A549 (cell line): Measurements from ENCODE around the gene ERCC6. TPM values are rescaled to one million over a fixed set of nuclear protein-coding genes. Genes with fewer than 3 reads are reported as not detected.

ENCODE experiments used
- ATAC-seq, 2 experiments: fragments of 200-7000 bp in 1 of 2; fragments of >200 bp in 1 of 2; cut with Nextera tagmentation in 1 of 2; cut with Tn5 transposase in 1 of 2; 3 replicates each; pipeline versions ENCODE4 v1.8.0 to v1.9.1; 2018 to 2020; ENCODE audit warnings: mild to moderate bottlenecking in 1 of 2, moderate library complexity in 1 of 2
- CTCF ChIA-PET: fragments of 300-600 bp; sonication (Branson Sonifier 250); formaldehyde crosslinking; extraction: SDS; loops from one replicate; lab custom pipeline; 2021; ENCODE audit warnings: antibody characterized with exemption, inconsistent platforms; lab: Yijun Ruan, JAX
- POLR2A ChIA-PET: fragments of 350-600 bp; formaldehyde crosslinking; extraction: SDS; loops from one replicate; lab custom pipeline; 2021; ENCODE audit warnings: antibody characterized with exemption, inconsistent platforms; lab: Yijun Ruan, JAX
- DNase-seq, 2 experiments: peaks; one replicate each; pipeline versions ENCODE4 v3.0.0 to v3.0.0-alpha.2; 2011 to 2016; ENCODE audit warnings: low read depth in 1 of 2, low spot score in 1 of 2
- FAIRE-seq: peaks from 2 replicates; lab custom pipeline; 2011; peaks lifted over from hg19 to GRCh38; lab: Jason Lieb, UNC
- H3K27ac ChIP-seq, 2 experiments: fragments of >200 bp; sonication (Bioruptor Twin); formaldehyde crosslinking; 3 replicates each; pipeline ENCODE4 v1.5.1; 2016 to 2017
- H3K4me1 ChIP-seq: fragments of >200 bp; sonication (Bioruptor Twin); formaldehyde crosslinking; 3 replicates; pipeline ENCODE4 v1.6.1; 2016
- H3K4me2 ChIP-seq: fragments of >200 bp; sonication (Bioruptor Twin); formaldehyde crosslinking; 3 replicates; pipeline ENCODE4 v1.6.1; 2016
- H3K4me3 ChIP-seq: fragments of >200 bp; sonication (Bioruptor Twin); formaldehyde crosslinking; 3 replicates; pipeline ENCODE4 v1.5.1; 2016
- H3K9me3 ChIP-seq: fragments of >200 bp; sonication (Bioruptor Twin); formaldehyde crosslinking; 3 replicates; pipeline ENCODE4 v1.6.1; 2016
- ATOH8 ChIP-seq: fragments of 250-450 bp; sonication (Bioruptor Pico); IDR thresholded peaks from 2 replicates; pipeline ENCODE4 v1.5.0; 2020; ENCODE audit warnings: low read depth, mild to moderate bottlenecking, moderate library complexity
- CBX2 ChIP-seq: fragments of 200-600 bp; sonication (generic); IDR thresholded peaks from 2 replicates; pipeline ENCODE4 v1.6.1; 2016; ENCODE audit warnings: low read depth, mild to moderate bottlenecking, borderline replicate concordance
- CEBPB ChIP-seq, 2 experiments: fragments of >200 bp in 1 of 2; sonication (Bioruptor Twin) in 1 of 2; formaldehyde crosslinking in 1 of 2; IDR thresholded peaks; 2 replicates each; pipeline ENCODE4 v1.6.1; 2012 to 2016
- CHD2 ChIP-seq: fragments of 150-350 bp; IDR thresholded peaks from 2 replicates; pipeline ENCODE4 v1.6.1; 2014; ENCODE audit warnings: low read length; ENCODE audit not compliant: partially characterized antibody
- ELK1 ChIP-seq: fragments of 150-350 bp; IDR thresholded peaks from 2 replicates; pipeline ENCODE4 v1.6.1; 2014; ENCODE audit warnings: low read depth, mild to moderate bottlenecking, low read length
- ESRRA ChIP-seq: fragments of 150-350 bp; IDR thresholded peaks from 2 replicates; pipeline ENCODE4 v1.6.1; 2014; ENCODE audit warnings: mild to moderate bottlenecking, low read length, borderline replicate concordance
- FOXS1 ChIP-seq: fragments of 250-450 bp; sonication (Bioruptor Pico); IDR thresholded peaks from 2 replicates; pipeline ENCODE4 v1.5.0; 2020; ENCODE audit warnings: mild to moderate bottlenecking, moderate library complexity
- HDAC2 ChIP-seq: fragments of 200-600 bp; sonication (generic); IDR thresholded peaks from 2 replicates; pipeline ENCODE4 v1.6.1; 2016
- JUNB ChIP-seq: fragments of >200 bp; sonication (Bioruptor Twin); formaldehyde crosslinking; IDR thresholded peaks from 2 replicates; pipeline ENCODE4 v1.6.1; 2016
- MAZ ChIP-seq: fragments of 150-350 bp; IDR thresholded peaks from 2 replicates; pipeline ENCODE4 v1.6.1; 2014; ENCODE audit warnings: antibody characterized with exemption, low read depth, low read length, borderline replicate concordance
- MYC ChIP-seq: IDR thresholded peaks from 2 replicates; pipeline ENCODE4 v1.6.1; 2012; ENCODE audit warnings: mild to moderate bottlenecking, inconsistent platforms, low read length, improper control_type of control experiment, borderline replicate concordance
- NPAS2 ChIP-seq: fragments of 250-450 bp; sonication (Bioruptor Pico); IDR thresholded peaks from 2 replicates; pipeline ENCODE4 v1.8.0; 2022; ENCODE audit warnings: mild to moderate bottlenecking, moderate library complexity, borderline replicate concordance
- PHF8 ChIP-seq: fragments of 200-600 bp; sonication (generic); IDR thresholded peaks from 2 replicates; pipeline ENCODE4 v1.6.1; 2016; ENCODE audit warnings: low read depth, mild to moderate bottlenecking, antibody characterized with exemption, moderate library complexity, borderline replicate concordance
- RARB ChIP-seq: fragments of 250-450 bp; sonication (Bioruptor Pico); IDR thresholded peaks from 2 replicates; pipeline ENCODE4 v1.8.0; 2021; ENCODE audit warnings: mild to moderate bottlenecking, moderate library complexity
- RCOR1 ChIP-seq: fragments of 150-350 bp; IDR thresholded peaks from 2 replicates; pipeline ENCODE4 v1.6.1; 2014; ENCODE audit warnings: antibody characterized with exemption, low read length, low read depth
- RFX5 ChIP-seq: fragments of 450-650 bp; IDR thresholded peaks from 2 replicates; pipeline ENCODE4 v1.7.1; 2014; ENCODE audit warnings: antibody characterized with exemption, mild to moderate bottlenecking, moderate library complexity
- SMC3 ChIP-seq: fragments of >200 bp; sonication (Bioruptor Twin); formaldehyde crosslinking; IDR thresholded peaks from 3 replicates; pipeline ENCODE4 v1.6.1; 2018; ENCODE audit warnings: inconsistent platforms
- SREBF2 ChIP-seq: fragments of 450-650 bp; IDR thresholded peaks from 2 replicates; pipeline ENCODE4 v1.6.1; 2014; ENCODE audit warnings: mild to moderate bottlenecking, moderate library complexity
- TP53 ChIP-seq: fragments of 250-450 bp; sonication (Bioruptor Pico); IDR thresholded peaks from 2 replicates; pipeline ENCODE4 v1.5.0; 2021; ENCODE audit warnings: mild to moderate bottlenecking, moderate library complexity
- ZSCAN20 ChIP-seq: fragments of 250-450 bp; sonication (Bioruptor Pico); IDR thresholded peaks from 2 replicates; pipeline ENCODE4 v1.8.0; 2022; ENCODE audit warnings: mild to moderate bottlenecking, moderate library complexity
- WGBS: methylation state at CpG from one replicate; pipeline ENCODE4 v1.1.6; 2017; ENCODE audit errors: missing lambda C conversion rate; 5-methylcytosine and 5-hydroxymethylcytosine counted together
- polyA plus RNA-seq, 4 experiments: library from polyadenylated mRNA; depleted of rRNA in 3 of 4; stranded (reverse); fragments of >200 nt; fragmentation: RNase III in 1 of 4; extraction: RNeasy Plus Mini Kit Qiagen cat#74134 plus additional on column Dnase treatment in 1 of 4; gene quantifications; 2 replicates in 3 of 4; 3 replicates in 1 of 4; pipeline ENCODE4 v1.2.3, GENCODE V29; 2011 to 2017
- TF ChIP-seq, protein P1 (sequence below): IDR thresholded peaks from 2 replicates; pipeline ENCODE4 v1.6.1; 2012
- TF ChIP-seq, protein P2 (sequence below): IDR thresholded peaks from 2 replicates; pipeline ENCODE4 v1.6.1; 2012; ENCODE audit warnings: low read depth, borderline replicate concordance
- TF ChIP-seq, protein P3 (sequence below): fragments of 200-600 bp; sonication (generic); IDR thresholded peaks from 2 replicates; pipeline ENCODE4 v1.6.1; 2016; ENCODE audit warnings: antibody characterized with exemption, mild to moderate bottlenecking, moderate library complexity
- TF ChIP-seq, protein P4 (sequence below): IDR thresholded peaks from 2 replicates; pipeline ENCODE4 v1.6.1; 2012
- TF ChIP-seq, protein P5 (sequence below): fragments of >200 bp; sonication (Bioruptor Twin); formaldehyde crosslinking; IDR thresholded peaks from 3 replicates; pipeline ENCODE4 v1.5.1; 2016
- TF ChIP-seq, protein P6 (sequence below): fragments of 450-650 bp; IDR thresholded peaks from 2 replicates; pipeline ENCODE4 v1.6.1; 2014; ENCODE audit warnings: antibody characterized with exemption

The ERCC6 gene
- polyA plus RNA-seq, 2 of the 4 experiments (the other 2 are of a cell fraction) = 5.8 to 9.4 TPM

- POLR2A ChIA-PET = no interaction called here
- no peak overlapping the region for H3K4me3 ChIP-seq
- H3K27ac ChIP-seq = no peak overlapping the region
- ATAC-seq (no peak), FAIRE-seq (no peak), DNase-seq (no peak)
- no peaks in the 10 kb centered on the region for H3K4me1 ChIP-seq
- WGBS = 40% methylated on average over 3 of the region's 3 CpGs
- H3K9me3 ChIP-seq = no peaks in the 10 kb centered on the region
- TF ChIP-seq CHD2 (no peak), TP53 (CRISPR knock-in tag) (no peak), ZSCAN20 (CRISPR knock-in tag) (no peak), ESRRA (no peak), RFX5 (no peak), ATOH8 (CRISPR knock-in tag) (no peak), FOXS1 (CRISPR knock-in tag) (no peak), MYC (no peak), HDAC2 (no peak), CBX2 (no peak), MAZ (no peak)
- TF ChIP-seq, protein P1, sequence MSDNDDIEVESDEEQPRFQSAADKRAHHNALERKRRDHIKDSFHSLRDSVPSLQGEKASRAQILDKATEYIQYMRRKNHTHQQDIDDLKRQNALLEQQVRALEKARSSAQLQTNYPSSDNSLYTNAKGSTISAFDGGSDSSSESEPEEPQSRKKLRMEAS = no peak
- TF ChIP-seq, protein P2, sequence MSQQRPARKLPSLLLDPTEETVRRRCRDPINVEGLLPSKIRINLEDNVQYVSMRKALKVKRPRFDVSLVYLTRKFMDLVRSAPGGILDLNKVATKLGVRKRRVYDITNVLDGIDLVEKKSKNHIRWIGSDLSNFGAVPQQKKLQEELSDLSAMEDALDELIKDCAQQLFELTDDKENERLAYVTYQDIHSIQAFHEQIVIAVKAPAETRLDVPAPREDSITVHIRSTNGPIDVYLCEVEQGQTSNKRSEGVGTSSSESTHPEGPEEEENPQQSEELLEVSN = no peak
- H3K4me2 ChIP-seq = no peak overlapping the region
- CTCF ChIA-PET = interaction anchor here (1.0 kb wide), 1 partner anchor 19 kb away, joined by 3 read pairs; no protein-coding TSS in a partner anchor
Observed at GRCh38 chr10:49471532-49471931, 67.4 kb downstream of the ERCC6 start.

DNA sequence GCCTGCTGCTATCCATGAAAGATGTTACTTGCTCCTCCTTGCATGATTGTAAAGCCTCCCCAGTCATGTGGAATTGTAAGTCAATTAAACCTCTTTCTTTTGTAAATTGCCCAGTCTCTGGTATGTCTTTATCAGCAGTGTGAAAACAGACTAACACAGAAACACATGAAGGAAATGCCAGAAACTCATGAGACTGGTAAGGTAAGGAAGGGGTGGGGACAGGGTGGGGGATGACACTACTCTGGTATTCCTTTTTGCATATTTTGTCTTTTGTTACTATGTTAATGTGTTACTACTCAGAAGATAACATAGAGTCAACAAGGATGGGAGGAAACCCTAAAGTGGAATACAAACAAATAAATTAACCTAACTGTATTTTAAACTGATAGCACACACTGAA lies 73.2 kb downstream of the ERCC6 start:
- CTCF ChIA-PET = interaction anchor here (1.0 kb wide), 1 partner anchor 24 kb away, joined by 3 read pairs; no protein-coding TSS in a partner anchor
- no peaks in the 10 kb centered on the region for H3K9me3 ChIP-seq
- H3K4me3 ChIP-seq = no peak overlapping the region
- POLR2A ChIA-PET = no interaction called here
- H3K4me2 ChIP-seq = no peak overlapping the region
- no peaks in the 10 kb centered on the region for H3K4me1 ChIP-seq
- no peak for FAIRE-seq
- no peak for DNase-seq
- ATAC-seq = no peak
- H3K27ac ChIP-seq = no peak overlapping the region
- TF ChIP-seq RFX5 = no peak
- no peak for TF ChIP-seq JUNB
- TF ChIP-seq RCOR1 = no peak
- no peak for TF ChIP-seq NPAS2 (CRISPR knock-in tag)
- TF ChIP-seq, protein P3, sequence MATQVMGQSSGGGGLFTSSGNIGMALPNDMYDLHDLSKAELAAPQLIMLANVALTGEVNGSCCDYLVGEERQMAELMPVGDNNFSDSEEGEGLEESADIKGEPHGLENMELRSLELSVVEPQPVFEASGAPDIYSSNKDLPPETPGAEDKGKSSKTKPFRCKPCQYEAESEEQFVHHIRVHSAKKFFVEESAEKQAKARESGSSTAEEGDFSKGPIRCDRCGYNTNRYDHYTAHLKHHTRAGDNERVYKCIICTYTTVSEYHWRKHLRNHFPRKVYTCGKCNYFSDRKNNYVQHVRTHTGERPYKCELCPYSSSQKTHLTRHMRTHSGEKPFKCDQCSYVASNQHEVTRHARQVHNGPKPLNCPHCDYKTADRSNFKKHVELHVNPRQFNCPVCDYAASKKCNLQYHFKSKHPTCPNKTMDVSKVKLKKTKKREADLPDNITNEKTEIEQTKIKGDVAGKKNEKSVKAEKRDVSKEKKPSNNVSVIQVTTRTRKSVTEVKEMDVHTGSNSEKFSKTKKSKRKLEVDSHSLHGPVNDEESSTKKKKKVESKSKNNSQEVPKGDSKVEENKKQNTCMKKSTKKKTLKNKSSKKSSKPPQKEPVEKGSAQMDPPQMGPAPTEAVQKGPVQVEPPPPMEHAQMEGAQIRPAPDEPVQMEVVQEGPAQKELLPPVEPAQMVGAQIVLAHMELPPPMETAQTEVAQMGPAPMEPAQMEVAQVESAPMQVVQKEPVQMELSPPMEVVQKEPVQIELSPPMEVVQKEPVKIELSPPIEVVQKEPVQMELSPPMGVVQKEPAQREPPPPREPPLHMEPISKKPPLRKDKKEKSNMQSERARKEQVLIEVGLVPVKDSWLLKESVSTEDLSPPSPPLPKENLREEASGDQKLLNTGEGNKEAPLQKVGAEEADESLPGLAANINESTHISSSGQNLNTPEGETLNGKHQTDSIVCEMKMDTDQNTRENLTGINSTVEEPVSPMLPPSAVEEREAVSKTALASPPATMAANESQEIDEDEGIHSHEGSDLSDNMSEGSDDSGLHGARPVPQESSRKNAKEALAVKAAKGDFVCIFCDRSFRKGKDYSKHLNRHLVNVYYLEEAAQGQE = no peak
- no peak for TF ChIP-seq CHD2
- TF ChIP-seq ELK1 = no peak
- TF ChIP-seq, protein P4, sequence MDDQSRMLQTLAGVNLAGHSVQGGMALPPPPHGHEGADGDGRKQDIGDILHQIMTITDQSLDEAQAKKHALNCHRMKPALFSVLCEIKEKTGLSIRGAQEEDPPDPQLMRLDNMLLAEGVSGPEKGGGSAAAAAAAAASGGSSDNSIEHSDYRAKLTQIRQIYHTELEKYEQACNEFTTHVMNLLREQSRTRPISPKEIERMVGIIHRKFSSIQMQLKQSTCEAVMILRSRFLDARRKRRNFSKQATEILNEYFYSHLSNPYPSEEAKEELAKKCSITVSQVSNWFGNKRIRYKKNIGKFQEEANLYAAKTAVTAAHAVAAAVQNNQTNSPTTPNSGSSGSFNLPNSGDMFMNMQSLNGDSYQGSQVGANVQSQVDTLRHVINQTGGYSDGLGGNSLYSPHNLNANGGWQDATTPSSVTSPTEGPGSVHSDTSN = no peak
- TF ChIP-seq PHF8 = no peak
- TF ChIP-seq, protein P5, sequence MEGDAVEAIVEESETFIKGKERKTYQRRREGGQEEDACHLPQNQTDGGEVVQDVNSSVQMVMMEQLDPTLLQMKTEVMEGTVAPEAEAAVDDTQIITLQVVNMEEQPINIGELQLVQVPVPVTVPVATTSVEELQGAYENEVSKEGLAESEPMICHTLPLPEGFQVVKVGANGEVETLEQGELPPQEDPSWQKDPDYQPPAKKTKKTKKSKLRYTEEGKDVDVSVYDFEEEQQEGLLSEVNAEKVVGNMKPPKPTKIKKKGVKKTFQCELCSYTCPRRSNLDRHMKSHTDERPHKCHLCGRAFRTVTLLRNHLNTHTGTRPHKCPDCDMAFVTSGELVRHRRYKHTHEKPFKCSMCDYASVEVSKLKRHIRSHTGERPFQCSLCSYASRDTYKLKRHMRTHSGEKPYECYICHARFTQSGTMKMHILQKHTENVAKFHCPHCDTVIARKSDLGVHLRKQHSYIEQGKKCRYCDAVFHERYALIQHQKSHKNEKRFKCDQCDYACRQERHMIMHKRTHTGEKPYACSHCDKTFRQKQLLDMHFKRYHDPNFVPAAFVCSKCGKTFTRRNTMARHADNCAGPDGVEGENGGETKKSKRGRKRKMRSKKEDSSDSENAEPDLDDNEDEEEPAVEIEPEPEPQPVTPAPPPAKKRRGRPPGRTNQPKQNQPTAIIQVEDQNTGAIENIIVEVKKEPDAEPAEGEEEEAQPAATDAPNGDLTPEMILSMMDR = no peak
- TF ChIP-seq, protein P1 = no peak
- TF ChIP-seq RARB = no peak
- no peak for TF ChIP-seq CEBPB (IDR thresholded peaks at IDR 0.05)
- TF ChIP-seq, protein P6, sequence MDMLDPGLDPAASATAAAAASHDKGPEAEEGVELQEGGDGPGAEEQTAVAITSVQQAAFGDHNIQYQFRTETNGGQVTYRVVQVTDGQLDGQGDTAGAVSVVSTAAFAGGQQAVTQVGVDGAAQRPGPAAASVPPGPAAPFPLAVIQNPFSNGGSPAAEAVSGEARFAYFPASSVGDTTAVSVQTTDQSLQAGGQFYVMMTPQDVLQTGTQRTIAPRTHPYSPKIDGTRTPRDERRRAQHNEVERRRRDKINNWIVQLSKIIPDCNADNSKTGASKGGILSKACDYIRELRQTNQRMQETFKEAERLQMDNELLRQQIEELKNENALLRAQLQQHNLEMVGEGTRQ = no peak
- TF ChIP-seq SREBF2 = no peak
- TF ChIP-seq SMC3 = no peak
